HCT116 (cell line): ENCODE results near the gene F2RL1. TPM values are rescaled to one million over a fixed set of nuclear protein-coding genes. Genes with fewer than 3 reads are reported as not detected.

ENCODE experiments used
- ATAC-seq: fragments of 200-7000 bp; cut with Tn5 transposase; 2 replicates; pipeline ENCODE4 v1.9.1; 2020; ENCODE audit warnings: mild to moderate bottlenecking, moderate library complexity
- BruUV-seq: library from RNA; stranded (reverse); fragments of 400-500 nt; replicated peaks from 2 replicates; lab custom pipeline; 2021; lab: Mats Ljungman, UMichigan
- CTCF ChIA-PET: fragments of 300-600 bp; sonication (Branson Sonifier 250); formaldehyde crosslinking; loops from one replicate; lab custom pipeline; 2021; ENCODE audit warnings: antibody characterized with exemption; lab: Charles Lee
- POLR2A ChIA-PET: fragments of 300-600, 350-600 bp; sonication (Branson Sonifier 250); formaldehyde crosslinking; loops from one replicate; lab custom pipeline; 2021; ENCODE audit warnings: antibody characterized with exemption; lab: Charles Lee
- RAD21 ChIA-PET, 2 experiments: fragments of 300-600 bp; sonication (Branson Sonifier 250); formaldehyde crosslinking; loops; one replicate each; lab custom pipeline; 2023; ENCODE audit warnings: low total read pairs in 2 of 2; ENCODE audit not compliant: uncharacterized antibody in 2 of 2, unreplicated experiment in 2 of 2, low non-redundant PET in 1 of 2; lab: Charles Lee
- DNase-seq: peaks from one replicate; pipeline ENCODE4 v3.0.0-alpha.2; 2010; ENCODE audit warnings: low read depth, low spot score
- H2AFZ ChIP-seq: fragments of 200-600 bp; shearing (Covaris generic), sonication (generic); 2 replicates; pipeline ENCODE4 v1.6.1; 2017; ENCODE audit warnings: low read depth, mixed run types, mixed read lengths, antibody characterized with exemption, low read length; ENCODE audit not compliant: poor library complexity, severe bottlenecking
- H3K27ac ChIP-seq: 2 replicates; pipeline ENCODE4 v1.5.1; 2012; ENCODE audit warnings: low read depth, low read length
- H3K27me3 ChIP-seq: fragments of 200-600 bp; sonication (generic); 2 replicates; pipeline ENCODE4 v1.6.1; 2016; ENCODE audit warnings: mixed run types, low read length, mixed read lengths; ENCODE audit not compliant: insufficient read depth
- H3K36me3 ChIP-seq, 2 experiments: fragments of 200-500 bp in 1 of 2; fragments of 200-600 bp in 1 of 2; sonication (Bioruptor generic) in 1 of 2; sonication (generic) in 1 of 2; 2 replicates each; pipeline versions ENCODE4 v1.5.1 to v1.6.1; 2014 to 2016; ENCODE audit warnings: low read length in 2 of 2, inconsistent platforms in 1 of 2, mixed read lengths in 1 of 2, mixed run types in 1 of 2; ENCODE audit not compliant: insufficient read depth in 2 of 2, control insufficient read depth in 1 of 2
- H3K4me1 ChIP-seq, 2 experiments: fragments of 200-600 bp in 1 of 2; sonication (generic) in 1 of 2; 2 replicates each; pipeline versions ENCODE4 v1.5.1 to v1.6.1; 2012 to 2017; ENCODE audit warnings: low read length in 2 of 2, inconsistent platforms in 1 of 2, mild to moderate bottlenecking in 1 of 2, mixed read lengths in 1 of 2, mixed run types in 1 of 2, moderate library complexity in 1 of 2; ENCODE audit not compliant: insufficient read depth in 2 of 2, control insufficient read depth in 1 of 2
- H3K4me2 ChIP-seq: fragments of 200-600 bp; sonication (generic); 2 replicates; pipeline ENCODE4 v1.6.1; 2017; ENCODE audit warnings: mixed run types, low read length, mixed read lengths
- H3K4me3 ChIP-seq, 2 experiments: fragments of 200-600 bp in 1 of 2; sonication (generic) in 1 of 2; replicated peaks in 1 of 2; 2 replicates each; pipeline ENCODE4 v1.5.1; 2011 to 2016; ENCODE audit warnings: low read length in 2 of 2, control low read depth in 1 of 2, low read depth in 1 of 2, mild to moderate bottlenecking in 1 of 2, mixed read lengths in 1 of 2, mixed run types in 1 of 2
- H3K79me2 ChIP-seq: fragments of 200-600 bp; sonication (generic); 2 replicates; pipeline ENCODE4 v1.6.1; 2017; ENCODE audit warnings: mild to moderate bottlenecking, mixed run types, low read length, moderate library complexity, mixed read lengths; ENCODE audit not compliant: insufficient read depth
- H3K9ac ChIP-seq: fragments of 200-600 bp; sonication (generic); 2 replicates; pipeline ENCODE4 v1.6.1; 2016; ENCODE audit warnings: low read length, mixed read lengths
- H3K9me2 ChIP-seq: fragments of 200-600 bp; sonication (generic), shearing (Covaris generic); 2 replicates; pipeline ENCODE4 v1.6.1; 2017; ENCODE audit warnings: mixed run types, mild to moderate bottlenecking, moderate library complexity; ENCODE audit not compliant: insufficient read depth
- H3K9me3 ChIP-seq, 2 experiments: fragments of 200-500 bp in 1 of 2; fragments of 200-600 bp in 1 of 2; sonication (Bioruptor generic) in 1 of 2; sonication (generic) in 1 of 2; 2 replicates each; pipeline ENCODE4 v1.6.1; 2014 to 2017; ENCODE audit warnings: low read length in 2 of 2, mixed read lengths in 2 of 2, inconsistent platforms in 1 of 2, low read depth in 1 of 2, mild to moderate bottlenecking in 1 of 2, mixed run types in 1 of 2, moderate library complexity in 1 of 2; ENCODE audit not compliant: control insufficient read depth in 1 of 2, insufficient read depth in 1 of 2
- H4K20me1 ChIP-seq: fragments of 200-600 bp; sonication (generic), shearing (Covaris generic); 2 replicates; pipeline ENCODE4 v1.6.1; 2017; ENCODE audit warnings: mixed run types, mild to moderate bottlenecking, moderate library complexity; ENCODE audit not compliant: insufficient read depth
- CBX3 ChIP-seq: IDR thresholded peaks from 2 replicates; pipeline ENCODE4 v1.6.1; 2012; ENCODE audit warnings: low read depth
- CEBPB ChIP-seq: IDR thresholded peaks from 2 replicates; pipeline ENCODE4 v1.6.1; 2012; ENCODE audit warnings: low read depth
- POLR2A ChIP-seq: IDR thresholded peaks from 2 replicates; pipeline ENCODE4 v1.7.0; 2011; ENCODE audit warnings: borderline replicate concordance; ENCODE audit not compliant: insufficient read depth, insufficient read length; ENCODE audit errors: extremely low read depth
- POLR2AphosphoS5 ChIP-seq: IDR thresholded peaks from 2 replicates; pipeline ENCODE4 v1.6.1; 2011; ENCODE audit warnings: mild to moderate bottlenecking, low read depth, low read length, moderate library complexity
- SIN3A ChIP-seq: IDR thresholded peaks from 2 replicates; pipeline ENCODE4 v1.6.1; 2012; ENCODE audit warnings: low read depth
- TCF7L2 ChIP-seq: IDR thresholded peaks from 2 replicates; pipeline ENCODE4 v1.7.0; 2011; ENCODE audit warnings: borderline replicate concordance, inconsistent platforms; ENCODE audit not compliant: insufficient read depth, insufficient read length; ENCODE audit errors: extremely low read depth
- ZNF274 ChIP-seq: fragments of 200-500 bp; sonication (Bioruptor generic); IDR thresholded peaks from 2 replicates; pipeline ENCODE4 v1.6.1; 2014; ENCODE audit warnings: mild to moderate bottlenecking, low read depth, low read length, inconsistent platforms
- intact Hi-C: fragments of 100-400 bp; cut with micrococcal nuclease; formaldehyde crosslinking; loops from 2 replicates; pipeline ENCODE4 v1.10.0; 2022
- total RNA-seq: library from RNA; stranded (reverse); gene quantifications from one replicate; pipeline ENCODE4 v1.2.1, GENCODE V29; 2021; ENCODE audit not compliant: unreplicated experiment
- TF ChIP-seq, protein P1 (sequence below): IDR thresholded peaks from 2 replicates; pipeline ENCODE4 v1.6.1; 2011; ENCODE audit warnings: mild to moderate bottlenecking, low read length, moderate library complexity; ENCODE audit not compliant: insufficient replicate concordance; ENCODE audit errors: extremely low read depth
- TF ChIP-seq, protein P2 (sequence below), 3 experiments: fragments of 200-600 bp in 1 of 3; sonication (generic) in 1 of 3; IDR thresholded peaks in 2 of 3; conservative IDR thresholded peaks in 1 of 3; 2 replicates each; pipeline ENCODE4 v1.5.1; 2012 to 2017; ENCODE audit warnings: low read depth in 2 of 3, low read length in 2 of 3, antibody characterized with exemption in 1 of 3, borderline replicate concordance in 1 of 3, control low read depth in 1 of 3, mild to moderate bottlenecking in 1 of 3, mixed read lengths in 1 of 3, mixed run types in 1 of 3, moderate library complexity in 1 of 3; ENCODE audit not compliant: insufficient read depth in 1 of 3

F2RL1 gene
- total RNA-seq, 1 experiment from 2014 or later = 119 TPM

DNA sequence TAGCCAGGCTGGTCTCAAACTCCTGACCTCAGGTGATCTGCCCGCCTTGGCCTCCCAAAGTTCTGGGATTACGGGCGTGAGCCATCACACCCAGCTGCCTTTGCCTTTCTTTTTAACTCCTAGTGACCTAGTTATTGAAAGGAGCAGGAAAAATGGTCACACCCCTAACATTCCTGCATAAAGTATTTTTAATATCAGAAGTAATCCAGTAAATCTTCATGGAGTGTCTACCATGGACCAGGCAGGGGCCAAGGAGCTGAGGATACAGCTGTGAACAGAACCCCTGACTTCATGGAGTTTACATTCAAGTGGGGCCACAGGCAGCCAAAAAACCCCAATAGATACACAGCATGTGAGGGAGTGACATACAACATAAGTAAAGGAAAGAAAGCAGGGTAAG is 18.3 kb upstream of the F2RL1 start:
- DNase-seq (no peak), ATAC-seq (no peak)
- ChIA-PET RAD21 (no interaction called here), POLR2A (interaction anchor here (0.7 to 1.4 kb wide), 2 partner anchors 10 to 18 kb away, joined by 5 to 10 read pairs; partner anchors contain the start of gene F2RL1)
- Histone ChIP-seq H3K36me3 (no peaks in the 10 kb centered on the region), H3K9me2 (no peaks in the 10 kb centered on the region), H3K9me3 (no peaks in the 10 kb centered on the region), H3K79me2 (no peaks in the 10 kb centered on the region)
- TF ChIP-seq ZNF274 (no peak), CEBPB (no peak), SIN3A (no peak), TCF7L2 (no peak), POLR2AphosphoS5 (no peak), CBX3 (no peak), POLR2A (no peak)
- TF ChIP-seq, protein P1, sequence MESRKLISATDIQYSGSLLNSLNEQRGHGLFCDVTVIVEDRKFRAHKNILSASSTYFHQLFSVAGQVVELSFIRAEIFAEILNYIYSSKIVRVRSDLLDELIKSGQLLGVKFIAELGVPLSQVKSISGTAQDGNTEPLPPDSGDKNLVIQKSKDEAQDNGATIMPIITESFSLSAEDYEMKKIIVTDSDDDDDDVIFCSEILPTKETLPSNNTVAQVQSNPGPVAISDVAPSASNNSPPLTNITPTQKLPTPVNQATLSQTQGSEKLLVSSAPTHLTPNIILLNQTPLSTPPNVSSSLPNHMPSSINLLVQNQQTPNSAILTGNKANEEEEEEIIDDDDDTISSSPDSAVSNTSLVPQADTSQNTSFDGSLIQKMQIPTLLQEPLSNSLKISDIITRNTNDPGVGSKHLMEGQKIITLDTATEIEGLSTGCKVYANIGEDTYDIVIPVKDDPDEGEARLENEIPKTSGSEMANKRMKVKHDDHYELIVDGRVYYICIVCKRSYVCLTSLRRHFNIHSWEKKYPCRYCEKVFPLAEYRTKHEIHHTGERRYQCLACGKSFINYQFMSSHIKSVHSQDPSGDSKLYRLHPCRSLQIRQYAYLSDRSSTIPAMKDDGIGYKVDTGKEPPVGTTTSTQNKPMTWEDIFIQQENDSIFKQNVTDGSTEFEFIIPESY = no peak
- TF ChIP-seq, protein P2, sequence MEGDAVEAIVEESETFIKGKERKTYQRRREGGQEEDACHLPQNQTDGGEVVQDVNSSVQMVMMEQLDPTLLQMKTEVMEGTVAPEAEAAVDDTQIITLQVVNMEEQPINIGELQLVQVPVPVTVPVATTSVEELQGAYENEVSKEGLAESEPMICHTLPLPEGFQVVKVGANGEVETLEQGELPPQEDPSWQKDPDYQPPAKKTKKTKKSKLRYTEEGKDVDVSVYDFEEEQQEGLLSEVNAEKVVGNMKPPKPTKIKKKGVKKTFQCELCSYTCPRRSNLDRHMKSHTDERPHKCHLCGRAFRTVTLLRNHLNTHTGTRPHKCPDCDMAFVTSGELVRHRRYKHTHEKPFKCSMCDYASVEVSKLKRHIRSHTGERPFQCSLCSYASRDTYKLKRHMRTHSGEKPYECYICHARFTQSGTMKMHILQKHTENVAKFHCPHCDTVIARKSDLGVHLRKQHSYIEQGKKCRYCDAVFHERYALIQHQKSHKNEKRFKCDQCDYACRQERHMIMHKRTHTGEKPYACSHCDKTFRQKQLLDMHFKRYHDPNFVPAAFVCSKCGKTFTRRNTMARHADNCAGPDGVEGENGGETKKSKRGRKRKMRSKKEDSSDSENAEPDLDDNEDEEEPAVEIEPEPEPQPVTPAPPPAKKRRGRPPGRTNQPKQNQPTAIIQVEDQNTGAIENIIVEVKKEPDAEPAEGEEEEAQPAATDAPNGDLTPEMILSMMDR (IDR thresholded peaks at IDR 0.05 in 2 of 3, conservative IDR thresholded peaks at IDR 0.05 in 1 of 3; ENCODE audit: borderline replicate concordance in 1 of 3, insufficient read depth in 1 of 3, low read depth in 2 of 3, low read length in 2 of 3) = no peak
- TF ChIP-seq, all 23 proteins: peak for 0
- no peaks in the 10 kb centered on the region for H3K27me3 ChIP-seq
- no peak overlapping the region for H2AFZ ChIP-seq
- no peak overlapping the region for H3K4me3 ChIP-seq
- CTCF ChIA-PET = no interaction called here
- no peaks in the 10 kb centered on the region for H4K20me1 ChIP-seq
- H3K9ac ChIP-seq = no peak overlapping the region
- H3K4me2 ChIP-seq = no peak overlapping the region
- no peak overlapping the region for H3K27ac ChIP-seq
- BruUV-seq = no TSS peak
- intact Hi-C loops = no loop called here
- peaks cover 34 to 74% of the 10 kb centered on the region in 2 experiments for H3K4me1 ChIP-seq
